ENCODE data around the gene ZNF12. TPM values are rescaled to one million over a fixed set of nuclear protein-coding genes. Genes with fewer than 3 reads are reported as not detected.

Gene ZNF12
- total and polyA plus RNA-seq, 9 donors: 14.1 to 33.7 (median 27.0) TPM

DNA sequence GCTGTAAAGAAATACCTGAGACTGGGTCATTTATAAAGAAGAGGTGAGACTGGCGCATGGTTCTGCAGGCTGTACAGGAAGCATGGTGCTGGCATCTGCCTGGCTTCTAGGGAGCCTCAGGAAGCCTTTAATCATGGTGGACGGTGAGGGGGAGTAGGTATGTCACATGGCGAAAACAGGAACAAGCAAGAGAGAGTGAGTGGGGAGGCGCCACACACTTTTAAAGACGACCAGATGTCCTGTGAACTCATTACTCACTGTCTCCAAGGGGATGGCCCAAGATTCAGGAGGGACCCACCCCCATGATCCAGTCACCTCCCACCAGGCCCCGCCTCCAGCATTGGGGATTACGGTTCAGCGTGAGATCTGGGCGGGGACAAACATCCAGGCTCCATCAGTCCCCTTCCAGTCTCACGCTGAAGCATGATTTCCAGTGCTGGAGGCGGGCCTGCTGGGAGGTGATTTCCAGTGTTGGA lies 66.5 kb downstream of the ZNF12 start:
- intact Hi-C loops (cut with DNase I): no loop called here
- TF ChIP-seq POLR2A (IDR thresholded peaks at IDR 0.05) (no peak), EP300 (IDR thresholded peaks at IDR 0.05) (no peak)
- TF ChIP-seq, protein P1, sequence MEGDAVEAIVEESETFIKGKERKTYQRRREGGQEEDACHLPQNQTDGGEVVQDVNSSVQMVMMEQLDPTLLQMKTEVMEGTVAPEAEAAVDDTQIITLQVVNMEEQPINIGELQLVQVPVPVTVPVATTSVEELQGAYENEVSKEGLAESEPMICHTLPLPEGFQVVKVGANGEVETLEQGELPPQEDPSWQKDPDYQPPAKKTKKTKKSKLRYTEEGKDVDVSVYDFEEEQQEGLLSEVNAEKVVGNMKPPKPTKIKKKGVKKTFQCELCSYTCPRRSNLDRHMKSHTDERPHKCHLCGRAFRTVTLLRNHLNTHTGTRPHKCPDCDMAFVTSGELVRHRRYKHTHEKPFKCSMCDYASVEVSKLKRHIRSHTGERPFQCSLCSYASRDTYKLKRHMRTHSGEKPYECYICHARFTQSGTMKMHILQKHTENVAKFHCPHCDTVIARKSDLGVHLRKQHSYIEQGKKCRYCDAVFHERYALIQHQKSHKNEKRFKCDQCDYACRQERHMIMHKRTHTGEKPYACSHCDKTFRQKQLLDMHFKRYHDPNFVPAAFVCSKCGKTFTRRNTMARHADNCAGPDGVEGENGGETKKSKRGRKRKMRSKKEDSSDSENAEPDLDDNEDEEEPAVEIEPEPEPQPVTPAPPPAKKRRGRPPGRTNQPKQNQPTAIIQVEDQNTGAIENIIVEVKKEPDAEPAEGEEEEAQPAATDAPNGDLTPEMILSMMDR (IDR thresholded peaks at IDR 0.05): no peak
- no peak for DNase-seq
- H3K9me3 ChIP-seq: no peaks in the 10 kb centered on the region
- 55 to 64% (median 63%) methylated on average over 11 of the region's 11 CpGs for WGBS, 3 donors
- H3K27ac ChIP-seq: no peak overlapping the region
- H3K36me3 ChIP-seq: no peaks in the 10 kb centered on the region
- H3K4me3 ChIP-seq: no peak overlapping the region
- H3K4me1 ChIP-seq (ENCODE audit: insufficient read depth): peaks cover 9% of the 10 kb centered on the region
- no peaks in the 10 kb centered on the region for H3K27me3 ChIP-seq

DNA sequence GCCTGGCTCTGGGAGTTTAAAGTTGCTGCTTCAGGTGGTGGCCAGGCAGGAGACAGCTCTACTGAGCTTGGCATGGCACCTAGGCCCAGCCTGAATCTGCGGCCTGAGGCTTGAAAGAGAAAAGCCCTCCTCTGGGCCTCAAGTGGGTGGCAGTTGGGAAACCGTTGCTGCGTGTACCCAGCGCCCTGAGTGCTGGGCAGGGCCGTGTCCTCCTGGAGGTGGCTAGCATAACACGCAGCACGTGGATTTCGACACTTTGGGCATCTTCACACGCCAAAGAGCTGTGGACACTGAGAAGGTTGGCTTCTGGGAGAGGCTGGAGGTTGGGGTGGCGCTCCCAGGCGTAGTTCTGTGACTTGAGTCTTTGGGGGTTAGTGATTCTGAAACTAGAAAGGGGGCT lies 67.1 kb downstream of the ZNF12 start:
- no peak for TF ChIP-seq POLR2A (IDR thresholded peaks at IDR 0.05)
- no peak for TF ChIP-seq EP300 (IDR thresholded peaks at IDR 0.05)
- TF ChIP-seq, protein P1 (IDR thresholded peaks at IDR 0.05): no peak
- H3K27ac ChIP-seq: no peak overlapping the region
- no peaks in the 10 kb centered on the region for H3K36me3 ChIP-seq
- DNase-seq: no peak
- peaks cover 9% of the 10 kb centered on the region for H3K4me1 ChIP-seq (ENCODE audit: insufficient read depth)
- intact Hi-C loops (cut with DNase I): no loop called here
- no peak overlapping the region for H3K4me3 ChIP-seq
- H3K27me3 ChIP-seq: no peaks in the 10 kb centered on the region
- no peaks in the 10 kb centered on the region for H3K9me3 ChIP-seq
- WGBS, 3 donors: 92 to 97% (median 95%) methylated on average over 11 of the region's 11 CpGs

DNA sequence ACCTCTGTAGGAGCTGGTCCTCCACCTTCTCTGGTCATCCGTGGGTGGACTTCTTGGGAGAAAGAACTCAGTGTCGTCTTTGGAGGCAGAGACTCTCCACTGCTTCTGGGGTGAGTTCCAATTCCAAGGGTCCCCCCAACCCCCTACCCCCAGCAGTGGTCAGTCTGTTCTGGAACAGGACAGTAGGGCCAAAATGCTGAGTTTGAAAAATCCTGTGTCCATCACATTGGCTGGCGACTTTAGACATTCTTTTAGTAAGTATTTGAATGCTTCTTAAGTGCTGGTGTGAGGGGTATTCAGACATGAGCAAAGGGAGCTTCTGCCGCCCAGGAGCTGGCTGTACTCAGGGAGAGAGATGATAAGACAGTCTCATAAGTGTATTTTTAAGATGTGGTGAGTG lies 67.7 kb downstream of the ZNF12 start:
- no peak overlapping the region for H3K4me3 ChIP-seq
- 66 to 77% (median 68%) methylated on average over 4 of the region's 4 CpGs for WGBS, 3 donors
- intact Hi-C loops (cut with DNase I): no loop called here

More for the DNA sequence above, 67.7 kb downstream of the ZNF12 start:
- TF ChIP-seq POLR2A (IDR thresholded peaks at IDR 0.05) (no peak), EP300 (IDR thresholded peaks at IDR 0.05) (no peak)
- TF ChIP-seq, protein P1 (IDR thresholded peaks at IDR 0.05): no peak
- Histone ChIP-seq H3K27ac (no peak overlapping the region), H3K4me1 (ENCODE audit: insufficient read depth) (peaks cover 9% of the 10 kb centered on the region), H3K27me3 (no peaks in the 10 kb centered on the region), H3K36me3 (no peaks in the 10 kb centered on the region), H3K9me3 (no peaks in the 10 kb centered on the region)
- no peak for DNase-seq

Other genes starting within 250 kb of the ZNF12 start
- gene KDELR2, start 222.8 kb downstream of the ZNF12 start, total RNA-seq: 100 to 1,000 TPM in 2 of 7 donors, 10 to 100 TPM in 5; 55.3 to 151 (median 93.3) TPM
- 100 to 1,000 TPM in 1 of 2 donors, 10 to 100 TPM in 1; 70.9 to 157 TPM for gene KDELR2, start 222.8 kb downstream of the ZNF12 start, polyA plus RNA-seq
- gene GRID2IP, start 155.5 kb downstream of the ZNF12 start, total RNA-seq: under 1 TPM in 6 of 7 donors, not detected in 1; 0.34 to 0.51 (median 0.40) TPM
- under 1 TPM; 0.07 to 0.15 TPM for gene GRID2IP, start 155.5 kb downstream of the ZNF12 start, polyA plus RNA-seq
- gene ZDHHC4, start 129.5 kb downstream of the ZNF12 start, total RNA-seq: 10 to 100 TPM; 35.9 to 57.9 (median 47.8) TPM
- gene ZDHHC4, start 129.5 kb downstream of the ZNF12 start, polyA plus RNA-seq: 10 to 100 TPM; 42.4 to 92.0 TPM
- gene INTS15, start 116.9 kb downstream of the ZNF12 start, total RNA-seq: 10 to 100 TPM; 20.3 to 35.0 (median 30.4) TPM
- gene INTS15, start 116.9 kb downstream of the ZNF12 start, polyA plus RNA-seq: 10 to 100 TPM; 20.9 to 24.8 TPM
- gene ZNF853, start 91.3 kb downstream of the ZNF12 start, total RNA-seq: 10 to 100 TPM; 16.5 to 25.9 (median 22.2) TPM
- 10 to 100 TPM in 1 of 2 donors, 1 to 10 TPM in 1; 9.1 to 14.5 TPM for gene ZNF853, start 91.3 kb downstream of the ZNF12 start, polyA plus RNA-seq
- gene ZNF316, start 69.6 kb downstream of the ZNF12 start, total RNA-seq: 10 to 100 TPM; 14.5 to 36.4 (median 28.4) TPM
- 10 to 100 TPM; 11.5 to 17.6 TPM for gene ZNF316, start 69.6 kb downstream of the ZNF12 start, polyA plus RNA-seq
- 10 to 100 TPM in 1 of 7 donors, 1 to 10 TPM in 1, under 1 TPM in 3, not detected in 2; 0.28 to 14.7 (median 0.79) TPM for gene RSPH10B2, start 47.2 kb upstream of the ZNF12 start, total RNA-seq
- gene RSPH10B2, start 47.2 kb upstream of the ZNF12 start, polyA plus RNA-seq: under 1 TPM; 0.07 to 0.19 TPM
- 10 to 100 TPM; 38.5 to 63.7 (median 43.0) TPM for gene CCZ1B, start 119.3 kb upstream of the ZNF12 start, total RNA-seq
- 10 to 100 TPM; 19.2 to 58.9 TPM for gene CCZ1B, start 119.3 kb upstream of the ZNF12 start, polyA plus RNA-seq